GM12874 (cell line): Measurements from ENCODE around the gene DLX6.

Experiments
- TF ChIP-seq, protein P1 (sequence below): IDR thresholded peaks from 2 replicates; pipeline ENCODE4 v1.5.1; 2011; ENCODE audit warnings: low read depth, mild to moderate bottlenecking, control low read depth, low read length, moderate library complexity; ENCODE audit not compliant: insufficient read depth

Gene DLX6

DNA sequence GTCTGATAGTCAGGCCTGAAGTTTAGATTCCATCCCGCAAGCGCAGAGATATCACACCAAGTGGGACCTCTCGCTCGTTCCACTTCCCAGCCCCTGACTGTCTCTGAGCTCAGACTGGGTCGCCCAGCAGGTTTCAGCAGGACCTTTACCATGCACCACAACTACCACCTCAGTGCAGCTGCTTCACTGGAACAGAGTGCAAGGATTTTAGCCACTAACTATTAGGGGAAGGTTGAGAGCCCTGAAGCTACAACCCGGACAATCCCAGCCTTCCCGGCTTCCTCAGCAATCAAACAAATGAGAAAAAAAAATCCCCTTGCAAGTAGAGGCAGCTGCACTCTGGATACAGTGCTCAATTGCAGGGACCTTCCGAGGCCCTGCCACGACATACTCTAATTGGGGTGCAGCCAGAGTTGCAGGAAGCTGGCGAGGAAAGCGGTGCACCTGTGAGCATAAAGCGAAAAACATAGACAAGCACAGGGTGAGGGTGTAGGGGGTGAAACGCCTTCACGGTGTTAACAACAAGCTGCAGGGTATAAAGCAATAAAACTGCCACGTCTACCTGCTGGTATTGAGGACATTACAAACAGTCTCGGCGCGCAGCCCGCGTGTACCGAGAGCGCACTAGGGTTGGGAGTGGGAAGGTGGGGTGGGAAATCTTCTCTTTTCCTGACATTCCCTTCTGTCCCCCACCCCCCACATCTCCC lies 2.6 kb upstream of the DLX6 start:
- TF ChIP-seq, protein P1, sequence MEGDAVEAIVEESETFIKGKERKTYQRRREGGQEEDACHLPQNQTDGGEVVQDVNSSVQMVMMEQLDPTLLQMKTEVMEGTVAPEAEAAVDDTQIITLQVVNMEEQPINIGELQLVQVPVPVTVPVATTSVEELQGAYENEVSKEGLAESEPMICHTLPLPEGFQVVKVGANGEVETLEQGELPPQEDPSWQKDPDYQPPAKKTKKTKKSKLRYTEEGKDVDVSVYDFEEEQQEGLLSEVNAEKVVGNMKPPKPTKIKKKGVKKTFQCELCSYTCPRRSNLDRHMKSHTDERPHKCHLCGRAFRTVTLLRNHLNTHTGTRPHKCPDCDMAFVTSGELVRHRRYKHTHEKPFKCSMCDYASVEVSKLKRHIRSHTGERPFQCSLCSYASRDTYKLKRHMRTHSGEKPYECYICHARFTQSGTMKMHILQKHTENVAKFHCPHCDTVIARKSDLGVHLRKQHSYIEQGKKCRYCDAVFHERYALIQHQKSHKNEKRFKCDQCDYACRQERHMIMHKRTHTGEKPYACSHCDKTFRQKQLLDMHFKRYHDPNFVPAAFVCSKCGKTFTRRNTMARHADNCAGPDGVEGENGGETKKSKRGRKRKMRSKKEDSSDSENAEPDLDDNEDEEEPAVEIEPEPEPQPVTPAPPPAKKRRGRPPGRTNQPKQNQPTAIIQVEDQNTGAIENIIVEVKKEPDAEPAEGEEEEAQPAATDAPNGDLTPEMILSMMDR = no peak

DNA sequence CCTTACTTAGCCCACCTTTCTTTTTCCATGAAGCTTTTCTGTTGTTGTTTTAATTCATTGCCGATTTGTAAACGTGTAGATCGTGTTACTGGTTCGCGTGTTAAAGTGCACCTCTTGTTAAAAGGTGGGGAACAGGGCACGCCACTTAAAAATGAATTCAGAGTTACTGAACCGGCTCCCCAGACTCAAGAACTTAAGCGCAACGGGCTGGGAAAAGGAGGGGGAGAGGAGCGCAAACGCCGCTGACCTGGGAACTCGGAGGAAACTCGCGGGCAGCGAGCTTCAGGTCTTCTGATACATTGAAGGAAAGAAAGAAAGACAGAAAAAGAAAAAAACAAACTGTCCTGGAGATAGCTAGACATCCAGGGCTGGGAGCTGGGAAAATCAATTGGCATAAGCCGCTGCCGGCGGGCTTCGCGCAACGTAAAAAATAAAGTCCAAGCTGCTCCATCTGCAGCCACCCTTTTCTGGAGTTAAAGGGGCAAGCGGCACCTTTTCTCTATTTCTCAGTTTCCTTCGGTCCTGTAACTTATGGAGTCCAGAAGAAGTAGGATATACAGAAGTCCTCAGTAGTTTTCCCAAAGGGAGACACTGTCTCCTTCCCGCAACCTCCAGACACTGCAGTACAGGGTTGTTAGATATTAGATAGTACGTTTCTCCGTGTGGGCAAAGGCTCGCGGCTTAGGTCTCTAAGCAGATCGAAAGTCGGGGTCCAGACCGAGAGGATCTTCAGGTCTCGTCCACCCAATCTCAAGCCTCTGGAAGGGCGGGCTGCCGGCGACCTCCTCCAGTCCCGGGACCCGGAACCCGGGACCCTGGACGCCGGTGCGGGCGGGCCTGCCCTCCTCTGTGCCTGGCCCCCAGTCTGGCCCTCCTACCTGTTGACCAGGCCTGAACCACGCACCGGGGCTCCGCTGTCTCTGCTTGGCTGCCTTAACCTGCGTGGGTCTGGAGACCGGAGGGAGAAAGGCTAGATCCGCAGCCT lies 1.8 kb upstream of the DLX6 start:
- TF ChIP-seq, protein P1 = no peak

DNA sequence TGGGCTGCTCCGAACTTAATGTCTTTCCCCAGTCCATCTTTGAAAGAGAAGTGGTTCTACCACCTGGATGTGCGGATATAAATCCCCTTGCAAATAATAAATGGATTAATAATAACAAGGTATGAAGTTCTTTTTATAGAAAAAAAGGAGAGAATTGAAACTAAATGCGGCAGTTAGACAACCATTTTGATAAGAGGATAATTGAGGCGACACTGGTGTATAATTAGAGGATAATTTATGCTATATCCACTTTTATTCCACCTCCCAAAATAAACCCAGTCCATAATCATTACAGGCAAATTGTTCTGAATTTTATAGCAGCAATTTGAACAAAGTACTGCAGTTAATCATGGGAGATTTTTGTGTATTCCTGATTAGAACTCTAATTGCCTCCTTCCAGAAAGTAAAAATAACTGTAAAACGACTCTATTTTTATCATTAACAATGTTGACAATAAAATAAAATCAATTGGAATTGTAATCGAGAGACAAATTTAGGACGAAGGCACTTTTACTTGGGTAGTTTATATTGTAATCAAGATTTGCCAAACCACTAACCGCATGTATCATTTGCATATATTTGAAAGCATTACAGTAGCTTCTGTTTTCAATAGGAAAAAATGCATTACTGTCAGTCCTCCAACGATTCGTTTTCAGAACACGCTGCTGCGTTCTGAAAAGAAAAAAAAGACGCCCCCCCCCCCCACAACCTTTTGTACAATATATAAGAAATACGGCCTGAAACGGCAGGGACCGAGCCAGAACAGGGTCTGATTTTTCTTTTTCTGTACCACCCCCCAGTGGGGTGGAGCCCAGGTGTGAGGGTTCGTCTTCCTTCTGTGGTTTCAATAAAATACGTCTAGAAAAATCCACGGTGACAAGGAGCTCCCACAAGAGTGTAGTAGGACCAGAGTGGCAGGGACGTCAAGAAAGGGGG lies 838 bp upstream of the DLX6 start:
- TF ChIP-seq, protein P1 = no peak

DNA sequence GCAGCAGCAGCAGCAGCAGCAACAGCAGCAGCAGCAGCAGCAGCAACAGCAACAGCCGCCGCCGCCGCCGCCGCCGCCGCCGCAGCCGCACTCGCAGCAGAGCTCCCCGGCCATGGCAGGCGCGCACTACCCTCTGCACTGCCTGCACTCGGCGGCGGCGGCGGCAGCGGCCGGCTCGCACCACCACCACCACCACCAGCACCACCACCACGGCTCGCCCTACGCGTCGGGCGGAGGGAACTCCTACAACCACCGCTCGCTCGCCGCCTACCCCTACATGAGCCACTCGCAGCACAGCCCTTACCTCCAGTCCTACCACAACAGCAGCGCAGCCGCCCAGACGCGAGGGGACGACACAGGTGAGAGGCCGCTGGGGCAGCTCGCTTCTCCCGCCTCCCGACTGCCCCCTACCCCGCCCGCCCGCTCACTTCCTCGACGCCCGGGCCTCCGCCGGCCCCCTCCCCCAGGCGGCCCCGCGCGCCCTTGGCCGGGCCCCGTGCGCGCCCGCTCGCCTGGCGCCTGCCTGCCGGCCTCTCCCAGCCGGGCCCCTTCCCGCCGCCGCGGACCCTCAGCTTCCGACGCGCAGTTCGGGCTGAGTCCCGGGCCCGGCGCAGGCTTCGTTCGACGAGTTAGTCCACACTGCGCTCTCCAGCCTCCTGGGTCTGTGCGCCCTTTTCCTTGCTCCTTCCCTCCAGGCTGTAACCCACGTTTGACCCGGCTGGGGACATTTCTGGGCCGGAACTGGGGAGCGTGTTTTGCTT lies 882 bp downstream of the DLX6 start:
- TF ChIP-seq, protein P1 = no peak

DNA sequence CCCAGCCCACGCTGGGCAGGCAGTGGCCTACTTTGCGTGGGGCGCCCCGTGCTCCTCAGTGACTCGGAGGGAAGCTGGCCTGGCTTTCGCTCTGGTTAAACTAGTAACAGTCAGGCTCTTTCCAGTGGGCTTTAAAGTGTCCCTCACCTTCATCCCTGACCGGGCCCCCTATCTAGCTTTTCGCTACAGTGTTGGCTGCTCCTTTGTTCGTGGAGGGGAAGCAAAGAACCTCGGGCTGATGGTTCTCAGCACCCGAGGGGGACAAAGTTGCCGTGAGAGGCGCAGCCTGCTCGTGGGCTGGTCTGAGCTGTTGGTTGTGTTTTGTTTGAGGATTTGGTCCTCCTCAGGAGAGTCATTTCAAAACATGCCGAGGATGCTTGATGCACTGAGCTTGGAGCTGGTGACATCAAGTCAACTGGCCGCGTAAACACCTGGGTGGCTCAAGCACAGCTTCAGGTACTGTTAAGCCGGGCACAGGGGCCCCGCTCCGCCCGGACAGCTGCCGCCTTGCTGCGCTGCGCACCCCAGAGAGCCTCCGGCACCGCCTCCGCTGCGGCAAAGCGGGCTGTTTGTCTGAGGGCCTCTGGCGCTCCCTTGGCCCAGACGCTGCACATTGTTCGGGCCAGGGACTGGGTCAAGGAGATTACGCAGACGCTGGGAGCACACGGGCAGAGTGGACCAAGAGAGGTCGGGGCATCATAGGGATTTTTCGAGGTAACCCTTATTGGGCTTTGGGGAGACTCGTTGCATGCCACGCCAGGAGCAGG lies 1.6 kb downstream of the DLX6 start:
- TF ChIP-seq, protein P1 = no peak

DNA sequence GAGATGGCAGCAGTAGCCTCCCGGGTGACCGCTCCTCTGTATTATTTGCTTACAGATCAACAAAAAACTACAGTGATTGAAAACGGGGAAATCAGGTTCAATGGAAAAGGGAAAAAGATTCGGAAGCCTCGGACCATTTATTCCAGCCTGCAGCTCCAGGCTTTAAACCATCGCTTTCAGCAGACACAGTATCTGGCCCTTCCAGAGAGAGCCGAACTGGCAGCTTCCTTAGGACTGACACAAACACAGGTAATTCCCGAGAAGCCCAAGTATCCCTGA lies 2.2 kb downstream of the DLX6 start:
- TF ChIP-seq, protein P1 = no peak
